Brain pericyte (primary cell): Measurements from ENCODE around the gene STK24.
A peak's percentile ranks its signal among the peaks of the same experiment; 100 is the strongest.
"Not testable (repeated sequence)": the region's sequence is repeated elsewhere in the genome, so short reads cannot be mapped to it uniquely, and the experiment has no call there.

ENCODE experiments used
- DNase-seq: peaks from one replicate; pipeline ENCODE4 v3.0.0-alpha.2; 2012; ENCODE audit warnings: low read depth, low spot score

Gene STK24

DNA sequence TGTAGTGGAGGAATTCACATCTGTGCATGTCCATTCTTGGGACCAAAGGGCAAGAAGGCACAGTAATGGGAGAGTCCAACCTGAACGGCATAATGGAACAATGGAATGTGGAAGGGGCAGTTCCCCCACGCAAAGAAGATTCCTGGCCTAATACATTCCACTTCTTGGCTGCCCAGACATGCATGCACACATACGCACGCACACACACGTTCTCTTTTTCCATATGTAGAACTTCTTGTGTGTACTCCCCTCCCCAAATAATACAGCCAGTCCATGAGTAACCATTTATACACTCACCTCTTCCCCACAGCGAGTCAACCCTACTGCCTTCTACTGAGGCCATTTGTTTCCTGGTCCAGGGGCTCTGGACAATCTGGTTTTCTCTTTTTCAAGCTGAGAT lies 6.0 kb upstream of the STK24 start:
- DNase-seq = no peak

- no peak for DNase-seq
Observed at GRCh38 chr13:98581971-98582702, 5.2 kb upstream of the STK24 start.

DNA sequence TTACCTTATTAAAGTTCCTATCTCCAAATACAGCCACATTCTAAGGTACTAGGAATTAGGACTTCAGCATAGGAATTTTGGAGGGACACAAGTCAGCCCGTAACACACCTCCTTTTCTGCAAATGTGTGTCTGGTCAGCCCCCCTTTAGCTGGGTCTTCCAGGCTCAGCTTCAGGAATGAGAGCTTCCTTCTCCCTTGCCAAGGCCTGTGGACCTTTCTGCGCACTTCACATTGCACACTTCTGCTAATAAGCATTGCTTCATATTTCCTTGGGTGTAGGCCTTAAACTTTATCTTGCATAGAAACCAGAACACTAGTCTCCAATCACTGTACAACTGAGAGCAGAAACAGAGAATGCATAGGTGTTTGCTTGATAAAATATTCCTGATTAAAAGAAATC lies 4.5 kb upstream of the STK24 start:
- no peak for DNase-seq

- no peak for DNase-seq
Observed at GRCh38 chr13:98580420-98580819, 3.5 kb upstream of the STK24 start.

GRCh38 chr13:98577836-98578285 lies 954 bp upstream of the STK24 start:
- DNase-seq = no peak

DNA sequence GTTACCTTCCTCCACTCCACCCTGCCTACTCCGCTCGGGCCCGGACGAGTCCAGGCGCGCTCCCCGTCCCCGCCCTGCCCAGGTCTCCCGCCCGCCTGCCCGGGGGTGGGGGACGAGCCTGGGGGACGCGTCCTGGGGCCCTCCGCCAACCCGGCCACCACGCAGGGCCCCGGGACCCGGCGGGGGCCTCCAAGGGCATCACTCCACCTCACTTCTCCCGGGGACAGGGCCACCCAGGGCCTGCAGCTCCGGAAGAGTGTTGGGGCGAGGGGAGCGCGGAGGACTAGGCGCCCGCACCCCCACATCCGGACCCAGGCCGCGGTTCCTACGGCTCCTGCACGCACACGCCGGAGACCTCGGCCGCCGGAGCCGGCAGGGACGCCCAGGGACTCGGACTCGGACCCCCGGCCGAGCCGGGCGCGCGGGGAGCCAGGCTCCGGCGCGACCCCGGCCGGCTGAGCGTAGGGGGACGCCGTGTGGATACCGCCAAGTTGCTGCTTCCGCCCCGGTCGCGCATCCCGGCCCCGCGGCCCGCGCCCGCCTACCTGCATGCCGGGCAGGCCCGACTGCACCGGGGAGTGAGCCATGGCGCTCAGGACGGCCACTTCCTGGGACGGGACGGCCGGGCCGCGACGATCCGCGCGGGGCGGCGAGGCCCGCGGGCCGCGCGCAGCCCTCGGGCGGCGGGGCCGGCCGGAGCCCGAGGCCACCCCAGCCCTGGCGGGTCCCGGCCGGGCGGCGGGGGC lies 534 bp downstream of the STK24 start:
- no peak for DNase-seq

GRCh38 chr13:98575904-98576199 lies 1.1 kb downstream of the STK24 start:
- no peak for DNase-seq

DNA sequence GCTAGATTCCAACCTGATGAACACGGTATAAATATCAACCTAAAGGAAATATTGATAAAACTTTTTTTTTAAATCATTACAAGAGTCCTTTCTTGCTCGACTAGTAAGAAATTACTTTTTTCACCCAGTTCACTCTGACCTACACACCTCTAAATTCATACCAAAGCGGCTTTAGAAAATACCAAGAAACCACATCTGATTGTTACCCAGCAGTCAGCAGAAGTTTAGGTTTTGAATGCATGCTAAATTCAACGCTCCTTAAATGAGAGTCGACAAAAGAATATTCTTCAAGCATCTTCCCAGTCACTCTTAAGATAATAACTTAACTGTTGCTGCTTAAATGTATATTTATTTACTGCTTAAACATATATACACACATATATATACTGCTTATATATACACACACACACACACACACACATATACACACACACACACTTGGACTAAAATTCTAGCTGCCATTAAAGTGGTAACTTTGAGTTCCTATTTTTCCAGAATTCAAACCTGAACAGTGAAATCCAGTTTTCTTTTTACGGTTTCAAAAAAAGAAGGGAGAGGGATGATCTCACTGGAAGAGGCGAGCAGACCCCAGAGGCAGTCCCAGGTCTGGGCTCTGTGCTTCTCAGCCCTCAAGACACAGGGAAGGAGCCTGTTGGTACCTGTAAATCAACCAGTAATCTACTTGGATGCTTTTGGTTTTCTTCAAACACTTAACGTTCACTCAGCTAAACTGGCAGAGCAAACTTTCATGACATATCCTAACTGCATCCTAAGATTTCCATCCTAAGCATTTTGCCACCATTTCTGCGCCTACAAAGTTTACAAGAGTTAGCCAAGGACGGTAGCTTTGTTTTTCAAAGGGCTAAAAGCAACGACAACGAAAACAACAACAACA lies 1.7 kb downstream of the STK24 start:
- DNase-seq = no peak

GRCh38 chr13:98571955-98572662 lies 4.8 kb downstream of the STK24 start:
- peak; percentile 73 for DNase-seq

- DNase-seq = no peak
Observed at GRCh38 chr13:98570929-98571372, 6.0 kb downstream of the STK24 start.

DNA sequence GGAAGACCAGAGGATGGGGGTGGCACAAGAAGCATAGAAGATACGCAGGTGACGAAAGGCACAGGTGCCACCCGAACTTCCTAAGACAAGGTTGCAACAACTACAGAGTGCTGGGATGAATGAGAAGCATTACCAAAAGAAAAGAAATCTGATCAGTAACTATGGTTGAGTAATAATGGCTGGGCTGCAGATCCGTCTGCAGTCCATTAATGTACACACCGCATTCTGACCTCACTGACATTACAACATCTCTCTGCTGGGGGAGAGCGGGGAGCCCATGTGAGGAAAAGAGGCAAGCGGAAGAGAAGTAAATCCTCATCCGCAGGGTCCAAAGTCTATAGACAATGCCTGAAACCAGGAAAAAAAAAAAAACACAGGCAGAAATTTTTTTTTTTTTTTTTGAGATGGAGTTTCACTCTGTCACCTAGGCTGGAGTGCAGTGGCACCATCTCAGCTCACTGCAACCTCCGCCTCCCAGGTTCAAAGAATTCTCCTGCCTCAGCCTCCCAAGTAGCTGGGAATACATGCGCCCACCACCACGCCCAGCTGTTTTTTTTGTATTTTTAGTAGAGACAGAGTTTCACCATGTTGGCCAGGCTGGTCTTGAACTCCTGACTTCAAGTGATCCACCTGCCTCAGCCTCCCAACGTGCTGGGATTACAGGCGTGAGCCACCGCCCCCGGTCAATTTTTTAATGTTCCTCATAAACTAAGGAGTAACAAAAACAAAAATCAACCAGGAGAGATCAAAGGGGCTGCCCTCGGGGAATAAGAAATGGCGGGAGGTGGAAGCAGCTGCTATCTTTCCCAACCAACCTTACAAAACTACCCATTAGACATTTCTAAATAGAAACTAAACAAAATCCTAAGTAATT lies 7.2 kb downstream of the STK24 start:
- DNase-seq = not testable (repeated sequence)

DNA sequence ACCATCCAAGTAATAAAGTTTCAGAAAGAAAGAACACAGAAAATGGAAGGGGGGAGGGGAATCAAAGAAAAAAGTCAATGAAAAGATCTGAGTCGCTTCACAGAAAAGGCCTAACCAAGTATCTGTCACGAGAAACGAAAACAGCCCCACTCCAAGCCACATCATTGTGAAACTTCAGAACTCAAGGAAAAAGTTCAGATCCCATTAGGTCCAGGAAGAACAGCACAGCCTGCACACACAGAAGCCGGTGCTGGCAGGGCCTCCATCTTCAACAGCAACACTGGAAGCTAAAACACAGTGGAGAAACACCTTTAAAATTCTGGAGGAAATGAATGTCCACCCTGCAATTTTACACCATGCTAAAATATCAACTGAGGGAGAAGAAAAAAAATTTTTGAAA lies 8.0 kb downstream of the STK24 start:
- no peak for DNase-seq

- DNase-seq = no peak
Observed at GRCh38 chr13:98567140-98567539, 9.8 kb downstream of the STK24 start.

- DNase-seq = no peak
Observed at GRCh38 chr13:98565726-98566565, 11.0 kb downstream of the STK24 start.

GRCh38 chr13:98564204-98564603 lies 12.7 kb downstream of the STK24 start:
- DNase-seq = no peak

DNA sequence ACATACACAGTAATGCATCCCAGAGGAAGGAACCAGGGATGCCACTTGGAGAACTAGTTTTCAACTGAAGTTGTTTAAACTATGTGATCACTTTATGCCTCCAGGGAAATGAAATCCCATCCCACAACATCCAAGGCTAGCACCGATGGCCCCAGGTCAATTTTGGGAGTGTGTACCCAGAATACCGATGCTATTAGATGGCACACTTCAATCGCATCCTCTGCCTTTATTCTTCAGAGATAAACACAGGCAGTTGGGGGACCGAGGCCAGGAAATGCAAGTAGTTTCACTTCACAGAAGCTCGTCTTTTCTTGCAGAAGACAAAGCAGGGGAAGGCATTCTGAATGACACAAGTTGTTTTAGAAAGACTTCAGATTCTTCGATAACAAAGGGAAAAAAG lies 13.8 kb downstream of the STK24 start:
- DNase-seq = no peak

GRCh38 chr13:98559169-98559568 lies 17.7 kb downstream of the STK24 start:
- DNase-seq = no peak

DNA sequence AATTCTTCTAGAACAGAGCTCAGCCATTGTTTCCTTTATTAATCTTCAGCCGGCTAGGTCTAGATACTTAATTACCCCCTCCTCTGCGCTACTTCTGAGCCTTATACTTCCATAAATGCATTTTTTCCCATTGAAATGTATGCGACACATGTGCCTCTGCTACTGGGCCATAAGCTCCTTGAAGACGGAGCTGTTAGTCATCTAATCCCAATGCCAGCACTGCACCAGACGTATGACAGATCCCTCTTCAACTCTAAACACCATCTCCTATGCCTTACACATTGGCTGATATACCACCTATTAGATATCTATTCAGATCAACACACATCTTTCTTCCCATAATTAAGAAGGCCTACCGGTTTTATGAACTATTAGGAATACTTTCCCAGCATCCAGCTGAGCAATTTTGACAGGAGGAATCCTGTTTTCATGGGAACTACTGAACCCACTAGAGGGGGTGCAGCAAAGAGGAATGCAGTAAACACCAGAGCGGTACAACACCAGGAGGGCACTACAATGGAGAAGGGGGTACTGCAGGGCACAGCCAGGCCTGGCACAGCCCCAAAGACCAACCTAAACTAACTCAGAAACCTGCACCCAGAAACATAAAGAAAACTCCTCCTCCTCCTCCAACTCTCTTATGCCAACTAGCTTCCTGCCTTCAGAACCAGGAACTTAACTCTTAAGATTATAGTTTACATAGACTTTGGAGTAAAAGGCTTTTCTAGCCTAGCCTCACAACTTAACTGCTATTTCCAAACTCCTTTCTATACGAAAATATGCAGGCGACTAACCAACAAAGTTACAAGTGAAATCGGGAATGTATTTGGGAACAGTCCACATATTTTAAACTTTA lies 18.7 kb downstream of the STK24 start:
- DNase-seq = no peak
